ELF-1 (cell line): ENCODE results near the gene RNU6-9.
A peak's percentile ranks its signal among the peaks of the same experiment; 100 is the strongest.
"Not testable (repeated sequence)": the region's sequence is repeated elsewhere in the genome, so short reads cannot be mapped to it uniquely, and the experiment has no call there.

Source experiments
- DNase-seq: peaks from one replicate; pipeline ENCODE4 v3.0.0-alpha.2; 2016; ENCODE audit warnings: low read depth, low spot score

RNU6-9 gene

GRCh38 chr19:878751-879561 is 14.3 kb upstream of the RNU6-9 start:
- not testable (repeated sequence) for DNase-seq

DNA sequence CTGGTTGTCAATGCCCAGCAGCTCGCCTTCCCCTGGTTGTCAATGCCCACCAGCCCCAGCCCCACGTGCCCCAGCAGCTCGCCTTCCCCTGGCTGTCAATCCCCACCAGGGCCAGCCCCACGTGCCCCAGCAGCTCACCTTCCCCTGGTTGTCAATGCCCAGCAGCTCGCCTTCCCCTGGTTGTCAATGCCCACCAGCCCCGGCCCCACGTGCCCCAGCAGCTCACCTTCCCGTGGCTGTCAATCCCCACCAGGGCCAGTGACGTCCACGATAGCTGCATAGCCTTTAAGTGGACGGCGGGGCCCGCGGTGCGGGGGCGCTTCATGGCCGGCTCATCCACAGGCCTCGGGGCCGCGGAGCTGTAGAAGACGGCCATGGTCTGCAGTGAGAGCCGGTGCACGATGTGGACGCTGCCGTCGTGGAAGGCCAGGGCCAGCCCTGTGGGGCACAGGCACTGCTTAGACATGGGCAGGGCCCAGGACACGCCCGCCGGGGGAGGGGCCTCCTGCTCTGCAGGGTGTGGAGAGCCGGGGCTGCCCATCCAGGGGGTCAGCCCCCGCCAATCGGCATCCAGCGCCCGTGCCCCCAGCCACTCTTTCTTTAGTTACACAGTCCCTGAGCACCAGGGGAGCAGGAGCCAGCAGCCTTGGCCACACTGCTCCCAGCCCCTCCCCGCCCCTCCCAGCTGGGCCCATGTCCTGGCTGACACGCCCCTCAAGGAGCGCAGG is 13.4 kb upstream of the RNU6-9 start:
- no peak for DNase-seq

- no peak for DNase-seq
Measured at GRCh38 chr19:881385-882071, 11.8 kb upstream of the RNU6-9 start.

- no peak for DNase-seq
Measured at GRCh38 chr19:882871-883497, 10.3 kb upstream of the RNU6-9 start.

DNA sequence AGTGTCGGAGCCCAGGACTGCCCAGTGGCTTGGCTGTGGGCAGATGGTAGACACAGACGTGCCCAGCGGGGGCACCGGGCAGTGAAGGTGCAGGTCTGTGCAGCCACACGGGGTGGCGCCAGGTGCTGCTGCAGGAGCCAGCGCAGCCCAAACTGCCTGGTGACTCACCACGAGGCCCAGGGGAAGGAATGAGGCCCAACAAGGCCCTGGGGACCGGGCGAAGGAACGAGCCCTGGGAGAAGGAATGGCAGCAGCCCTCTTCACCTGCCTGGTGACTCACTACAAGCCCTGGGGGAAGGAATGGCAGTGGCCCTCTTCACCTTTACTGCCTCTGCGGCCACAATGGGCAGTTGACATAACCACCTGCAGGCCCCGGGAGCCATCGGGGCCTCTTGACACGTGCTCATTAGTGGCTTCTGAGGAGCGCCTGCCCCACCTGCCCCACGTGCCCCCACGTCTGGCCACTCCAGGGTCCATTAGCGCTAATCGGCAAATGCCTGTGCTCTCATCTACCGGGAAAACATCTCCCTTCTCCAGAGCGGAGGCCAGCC is 9.5 kb upstream of the RNU6-9 start:
- peak; percentile 91 for DNase-seq

- DNase-seq: peak; percentile 45
Measured at GRCh38 chr19:884420-885211, 8.7 kb upstream of the RNU6-9 start.

GRCh38 chr19:885536-886224 is 7.6 kb upstream of the RNU6-9 start:
- DNase-seq: no peak

- DNase-seq: peak; percentile 62
Measured at GRCh38 chr19:887072-887471, 6.2 kb upstream of the RNU6-9 start.

- DNase-seq: no peak
Measured at GRCh38 chr19:887599-887998, 5.7 kb upstream of the RNU6-9 start.

DNA sequence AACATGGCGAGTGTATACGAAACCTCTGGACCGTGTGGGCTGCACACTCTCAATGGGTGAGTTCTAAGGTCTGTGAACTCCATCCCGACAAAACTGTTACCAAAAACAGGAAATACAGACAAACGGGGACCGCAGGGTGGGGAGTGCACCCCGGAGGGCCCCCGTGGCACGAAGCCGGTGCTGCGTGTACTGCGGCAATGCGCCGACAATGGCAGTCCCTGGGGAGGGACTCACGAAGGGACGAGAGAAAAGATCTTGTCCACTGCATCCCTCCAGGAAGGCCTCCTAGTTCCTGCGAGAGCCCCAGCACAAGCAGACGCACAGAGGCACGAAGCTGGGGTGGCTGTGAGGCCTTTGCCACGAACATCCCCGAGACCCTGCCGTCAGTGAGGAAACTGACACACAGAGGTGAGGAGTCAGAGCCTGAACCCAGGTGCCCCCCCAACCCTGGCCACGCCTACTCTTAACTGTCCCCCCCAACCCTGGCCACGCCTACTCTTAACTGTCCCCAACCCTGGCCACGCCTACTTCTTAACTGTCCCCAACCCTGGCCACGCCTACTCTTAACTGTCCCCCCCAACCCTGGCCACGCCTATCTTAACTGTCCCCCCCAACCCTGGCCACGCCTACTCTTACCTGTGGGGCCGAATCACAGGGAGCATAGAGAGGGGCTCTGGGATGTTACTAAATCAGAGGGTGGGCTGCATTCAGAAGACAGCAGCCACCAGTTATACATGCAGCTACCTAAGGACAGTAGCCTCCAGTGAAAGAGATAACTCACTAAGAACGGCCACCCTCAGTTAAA is 4.5 kb upstream of the RNU6-9 start:
- DNase-seq: no peak

DNA sequence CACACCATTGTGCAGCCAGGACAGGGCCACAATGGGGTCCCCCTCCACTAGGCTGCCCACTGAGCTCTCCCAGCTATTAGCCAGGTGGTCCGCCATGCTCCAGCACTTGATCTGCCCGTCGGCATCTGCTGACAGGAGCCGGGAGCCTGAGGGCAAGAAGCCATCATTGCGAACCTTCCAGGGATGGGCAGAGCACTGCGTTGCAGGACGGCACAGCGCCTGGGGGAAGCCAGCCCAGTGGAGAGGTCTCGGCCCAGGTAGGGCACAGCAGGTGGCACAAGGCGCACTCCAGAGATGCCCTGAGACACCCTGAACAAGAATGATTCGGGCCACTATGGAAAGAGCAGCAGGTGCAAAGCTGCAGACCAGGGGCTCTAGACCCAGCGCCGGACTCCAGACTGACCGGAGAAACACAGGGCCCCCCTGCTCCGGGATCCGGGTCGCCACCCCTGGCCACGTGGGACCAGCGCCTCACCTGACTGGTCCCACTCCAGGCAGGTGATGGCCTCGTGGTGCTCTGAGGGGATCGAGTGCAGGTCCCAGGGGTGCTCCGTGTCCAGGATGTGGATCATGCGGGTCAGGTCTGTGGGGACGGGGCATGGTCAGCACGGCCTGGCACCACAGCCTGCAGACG is 3.5 kb upstream of the RNU6-9 start:
- no peak for DNase-seq

- no peak for DNase-seq
Measured at GRCh38 chr19:890831-891230, 2.5 kb upstream of the RNU6-9 start.

DNA sequence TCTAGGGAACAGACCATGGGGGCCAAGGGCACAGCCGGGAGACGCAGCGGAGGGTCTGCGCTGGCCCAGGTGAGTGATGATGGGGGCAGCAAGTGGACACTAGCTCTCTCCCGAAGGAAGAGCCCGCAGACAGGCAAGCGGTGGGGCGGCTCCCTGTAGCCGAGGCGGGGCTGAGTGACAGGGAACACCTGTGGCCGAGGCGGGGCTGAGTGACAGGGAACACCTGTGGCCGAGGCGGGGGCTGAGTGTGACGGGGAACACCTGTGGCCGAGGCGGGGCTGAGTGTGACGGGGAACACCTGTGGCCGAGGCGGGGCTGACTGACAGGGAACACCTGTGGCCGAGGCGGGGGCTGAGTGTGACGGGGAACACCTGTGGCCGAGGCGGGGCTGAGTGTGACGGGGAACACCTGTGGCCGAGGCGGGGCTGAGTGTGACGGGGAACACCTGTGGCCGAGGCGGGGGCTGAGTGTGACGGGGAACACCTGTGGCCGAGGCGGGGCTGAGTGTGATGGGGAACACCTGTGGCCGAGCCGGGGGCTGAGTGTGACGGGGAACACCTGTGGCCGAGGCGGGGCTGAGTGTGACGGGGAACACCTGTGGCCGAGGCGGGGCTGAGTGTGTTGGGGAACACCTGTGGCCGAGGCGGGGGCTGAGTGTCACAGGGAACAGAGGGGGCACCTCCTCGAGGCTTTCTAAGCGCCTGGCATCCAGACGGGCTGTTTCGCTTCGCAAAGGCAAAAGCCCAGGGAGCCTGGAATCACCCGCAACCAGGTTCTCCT is 1.7 kb upstream of the RNU6-9 start:
- DNase-seq: not testable (repeated sequence)

GRCh38 chr19:892243-892893 is 916 bp upstream of the RNU6-9 start:
- DNase-seq: no peak

- DNase-seq: no peak
Measured at GRCh38 chr19:896434-896833, 3.1 kb downstream of the RNU6-9 start.

DNA sequence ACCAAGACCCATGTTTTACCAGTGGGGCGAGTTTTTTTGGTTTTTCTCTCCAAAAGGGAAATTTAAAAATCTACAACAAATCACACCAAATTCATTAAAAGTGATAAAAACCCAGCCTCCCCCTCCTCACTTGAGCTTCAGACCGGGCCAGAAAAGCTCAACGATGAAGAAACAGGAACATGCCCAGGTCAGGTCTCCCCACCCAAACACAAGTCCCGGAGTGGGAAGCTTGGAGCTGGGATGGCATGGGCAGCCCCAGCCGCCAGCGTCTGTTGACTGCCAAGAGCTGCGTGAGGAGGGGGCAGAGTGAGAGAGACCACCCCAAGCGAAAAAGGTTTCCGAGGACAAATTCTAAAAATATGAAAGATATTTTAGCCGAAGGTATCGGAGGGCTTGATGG is 3.7 kb downstream of the RNU6-9 start:
- no peak for DNase-seq

DNA sequence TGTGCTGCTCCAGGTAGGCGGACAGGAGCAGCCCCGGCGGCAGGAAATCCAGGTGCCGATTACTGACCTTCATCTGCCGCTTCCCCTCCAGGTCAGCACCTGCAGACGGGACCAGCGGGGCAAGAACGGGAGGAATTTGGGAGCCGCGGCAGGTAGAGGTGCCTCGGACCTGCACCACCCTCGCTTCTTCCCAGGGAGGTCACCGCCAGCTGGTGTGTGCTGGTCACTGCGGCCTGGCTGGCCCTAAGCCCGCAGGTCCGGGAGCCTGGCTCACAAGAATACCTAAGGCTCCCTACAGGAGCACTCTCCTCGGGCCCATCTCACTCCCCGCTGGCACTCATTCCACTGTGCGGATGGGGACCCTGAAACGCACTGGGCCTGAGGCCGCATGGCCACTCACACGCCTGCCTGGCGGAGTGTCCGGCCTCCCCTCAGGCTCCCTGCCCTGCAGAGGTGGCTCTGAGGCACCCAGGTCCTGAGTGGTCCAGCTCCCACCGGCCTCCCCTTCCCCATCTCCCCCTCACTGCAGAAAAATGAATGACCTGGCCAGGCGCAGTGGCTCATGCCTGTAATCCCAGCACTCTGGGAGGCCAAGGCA is 4.3 kb downstream of the RNU6-9 start:
- peak; percentile 61 for DNase-seq
